ENCODE data around the gene CHST5.
A peak's percentile ranks its signal among the peaks of the same experiment; 100 is the strongest.

Gene CHST5

DNA sequence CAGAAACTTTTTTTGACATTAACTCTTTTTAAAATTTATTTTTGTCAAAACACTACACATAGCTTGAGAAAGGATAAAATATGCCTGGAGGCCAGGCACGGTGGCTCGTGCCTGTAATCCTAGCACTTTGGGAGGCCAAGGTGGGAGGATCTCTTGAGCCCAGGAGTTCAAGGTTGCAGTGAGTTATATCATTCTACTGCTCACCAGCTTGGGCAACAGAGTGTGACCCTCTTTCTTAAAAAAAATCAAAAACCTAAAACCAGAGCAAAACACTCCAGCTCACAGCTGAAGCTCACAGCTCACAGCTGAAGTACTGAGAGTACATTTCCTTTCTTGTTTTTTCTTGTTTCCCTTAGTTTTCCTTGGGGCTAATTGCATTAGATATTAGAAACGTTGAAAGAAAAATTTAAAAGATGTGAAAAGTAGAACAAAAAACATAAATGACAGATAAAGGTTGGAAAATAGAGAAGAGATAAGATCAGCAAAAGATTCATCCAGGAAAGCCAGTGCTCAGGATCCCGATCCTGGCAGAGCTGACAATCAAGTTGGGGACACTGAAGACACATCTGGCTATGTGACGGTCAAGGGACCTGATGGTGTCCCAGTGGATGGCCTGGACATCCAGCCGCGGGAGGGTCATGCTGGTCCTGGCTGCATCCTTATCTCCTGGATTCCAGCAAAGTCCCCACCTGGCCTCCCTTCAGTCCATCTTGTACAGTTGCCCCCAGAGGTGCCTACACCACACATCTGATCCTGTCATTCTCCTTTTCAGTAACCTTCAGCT is 50.5 kb downstream of the CHST5 start:
- Histone ChIP-seq H3K27me3 (ENCODE audit: insufficient read depth, poor library complexity, severe bottlenecking) (no peaks in the 10 kb centered on the region), H3K36me3 (ENCODE audit: low read depth) (no peaks in the 10 kb centered on the region), H3K27ac (ENCODE audit: poor library complexity, severe bottlenecking) (peak overlapping the region; percentile 96), H3K4me3 (ENCODE audit: severe bottlenecking) (no peak overlapping the region), H3K4me1 (ENCODE audit: insufficient read depth, poor library complexity, severe bottlenecking) (peaks cover 39% of the 10 kb centered on the region), H3K9me3 (ENCODE audit: severe bottlenecking) (no peaks in the 10 kb centered on the region)
- TF ChIP-seq, protein P1, sequence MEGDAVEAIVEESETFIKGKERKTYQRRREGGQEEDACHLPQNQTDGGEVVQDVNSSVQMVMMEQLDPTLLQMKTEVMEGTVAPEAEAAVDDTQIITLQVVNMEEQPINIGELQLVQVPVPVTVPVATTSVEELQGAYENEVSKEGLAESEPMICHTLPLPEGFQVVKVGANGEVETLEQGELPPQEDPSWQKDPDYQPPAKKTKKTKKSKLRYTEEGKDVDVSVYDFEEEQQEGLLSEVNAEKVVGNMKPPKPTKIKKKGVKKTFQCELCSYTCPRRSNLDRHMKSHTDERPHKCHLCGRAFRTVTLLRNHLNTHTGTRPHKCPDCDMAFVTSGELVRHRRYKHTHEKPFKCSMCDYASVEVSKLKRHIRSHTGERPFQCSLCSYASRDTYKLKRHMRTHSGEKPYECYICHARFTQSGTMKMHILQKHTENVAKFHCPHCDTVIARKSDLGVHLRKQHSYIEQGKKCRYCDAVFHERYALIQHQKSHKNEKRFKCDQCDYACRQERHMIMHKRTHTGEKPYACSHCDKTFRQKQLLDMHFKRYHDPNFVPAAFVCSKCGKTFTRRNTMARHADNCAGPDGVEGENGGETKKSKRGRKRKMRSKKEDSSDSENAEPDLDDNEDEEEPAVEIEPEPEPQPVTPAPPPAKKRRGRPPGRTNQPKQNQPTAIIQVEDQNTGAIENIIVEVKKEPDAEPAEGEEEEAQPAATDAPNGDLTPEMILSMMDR (IDR thresholded peaks at IDR 0.05; ENCODE audit: poor library complexity, severe bottlenecking), result no peak
- ATAC-seq (ENCODE audit: low read depth) (no peak), DNase-seq (ENCODE audit: low spot score) (no peak)

DNA sequence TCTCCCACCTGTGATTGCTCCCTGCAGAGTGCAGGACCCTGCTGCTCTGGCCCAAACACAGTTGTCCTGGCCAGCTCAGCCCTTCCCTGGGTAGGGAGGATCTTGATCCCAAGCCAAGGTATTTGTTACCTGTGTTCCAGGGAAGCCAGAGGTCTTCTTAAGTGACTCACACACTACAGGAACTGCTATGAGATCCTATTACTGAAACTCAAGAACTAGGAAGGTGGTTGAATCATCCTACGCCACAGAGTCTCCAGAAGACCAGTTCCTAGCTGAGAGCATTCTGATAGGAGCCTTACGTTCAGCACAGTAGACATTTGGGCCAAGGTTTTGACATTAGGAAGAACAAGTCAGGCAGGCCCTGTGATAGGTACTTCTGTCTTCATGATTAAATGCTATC is 52.7 kb downstream of the CHST5 start:
- peaks cover 40% of the 10 kb centered on the region for H3K4me1 ChIP-seq (ENCODE audit: insufficient read depth, poor library complexity, severe bottlenecking)
- H3K4me3 ChIP-seq (ENCODE audit: severe bottlenecking), result no peak overlapping the region
- H3K27me3 ChIP-seq (ENCODE audit: insufficient read depth, poor library complexity, severe bottlenecking), result no peaks in the 10 kb centered on the region
- no peaks in the 10 kb centered on the region for H3K9me3 ChIP-seq (ENCODE audit: severe bottlenecking)
- DNase-seq (ENCODE audit: low spot score), result no peak
- no peaks in the 10 kb centered on the region for H3K36me3 ChIP-seq (ENCODE audit: low read depth)
- peak overlapping the region; percentile 96 for H3K27ac ChIP-seq (ENCODE audit: poor library complexity, severe bottlenecking)
- peak; percentile 86 for ATAC-seq (ENCODE audit: low read depth)
- TF ChIP-seq, protein P1 (IDR thresholded peaks at IDR 0.05; ENCODE audit: poor library complexity, severe bottlenecking), result no peak

DNA sequence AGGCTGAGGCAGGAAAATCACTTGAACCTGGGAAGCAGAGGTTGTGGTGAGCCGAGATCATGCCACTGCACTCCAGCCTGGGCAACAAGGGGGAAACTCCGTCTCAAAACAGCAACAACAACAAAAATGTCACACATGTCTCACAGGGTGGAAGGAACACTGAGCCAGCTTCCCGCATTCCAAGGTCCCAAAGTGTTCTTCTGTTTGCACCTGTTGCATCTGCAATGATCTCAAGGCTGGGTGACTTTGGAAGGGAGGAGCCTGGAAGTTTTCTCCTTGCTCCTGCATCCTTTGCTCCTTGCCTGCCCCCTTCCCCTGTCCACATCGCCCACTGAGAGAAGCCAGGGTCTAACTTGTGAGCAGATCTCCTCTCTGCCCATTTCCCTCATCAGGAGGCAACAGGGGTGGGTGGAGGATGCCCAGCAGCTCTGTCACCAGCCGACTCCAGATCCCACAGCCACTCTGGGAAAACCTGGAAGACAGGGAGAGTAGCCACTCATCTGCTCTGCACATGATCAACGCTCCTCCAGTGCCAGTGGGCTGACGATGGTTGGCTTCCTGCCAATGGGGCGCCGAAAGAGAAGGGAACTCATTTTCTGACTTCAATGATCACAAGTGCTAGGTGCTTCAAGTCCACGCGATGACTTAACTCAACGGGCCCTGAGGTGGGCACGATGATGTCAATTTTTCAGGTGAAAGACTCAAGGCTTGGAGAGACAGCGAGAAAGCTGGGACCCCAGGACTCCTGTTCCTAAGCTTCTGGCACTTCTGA is 53.3 kb downstream of the CHST5 start:
- Histone ChIP-seq H3K4me3 (ENCODE audit: severe bottlenecking) (no peak overlapping the region), H3K9me3 (ENCODE audit: severe bottlenecking) (no peaks in the 10 kb centered on the region), H3K4me1 (ENCODE audit: insufficient read depth, poor library complexity, severe bottlenecking) (peaks cover 46% of the 10 kb centered on the region), H3K27ac (ENCODE audit: poor library complexity, severe bottlenecking) (peak overlapping the region; percentile 96), H3K27me3 (ENCODE audit: insufficient read depth, poor library complexity, severe bottlenecking) (no peaks in the 10 kb centered on the region), H3K36me3 (ENCODE audit: low read depth) (no peaks in the 10 kb centered on the region)
- ATAC-seq (ENCODE audit: low read depth) (no peak), DNase-seq (ENCODE audit: low spot score) (no peak)
- TF ChIP-seq, protein P1 (IDR thresholded peaks at IDR 0.05; ENCODE audit: poor library complexity, severe bottlenecking), result no peak

DNA sequence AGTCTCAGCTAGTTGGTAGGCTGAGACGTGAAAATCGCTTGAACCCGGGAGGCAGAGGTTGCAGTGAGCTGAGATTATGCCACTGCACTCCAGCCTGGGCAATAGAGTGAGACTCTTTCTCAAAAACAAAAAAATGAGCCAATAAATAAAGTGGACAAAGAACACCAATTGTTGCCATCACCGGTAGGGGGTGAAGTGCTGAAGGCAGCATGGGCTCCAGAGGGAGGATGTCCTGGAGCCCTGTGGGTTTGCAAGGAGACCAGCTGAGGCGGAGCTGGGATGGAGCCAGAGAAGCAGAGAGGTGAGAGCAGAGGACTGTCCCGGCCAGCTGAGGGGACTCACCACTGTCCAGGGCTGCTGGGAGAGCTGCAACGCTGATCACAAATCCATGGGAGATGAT is 54.4 kb downstream of the CHST5 start:
- ATAC-seq (ENCODE audit: low read depth), result no peak
- TF ChIP-seq, protein P1 (IDR thresholded peaks at IDR 0.05; ENCODE audit: poor library complexity, severe bottlenecking), result no peak

More for the DNA sequence above, 54.4 kb downstream of the CHST5 start:
- H3K4me1 ChIP-seq (ENCODE audit: insufficient read depth, poor library complexity, severe bottlenecking), result peaks cover 53% of the 10 kb centered on the region
- no peaks in the 10 kb centered on the region for H3K36me3 ChIP-seq (ENCODE audit: low read depth)
- no peaks in the 10 kb centered on the region for H3K27me3 ChIP-seq (ENCODE audit: insufficient read depth, poor library complexity, severe bottlenecking)
- no peak for DNase-seq (ENCODE audit: low spot score)
- H3K27ac ChIP-seq (ENCODE audit: poor library complexity, severe bottlenecking), result no peak overlapping the region
- H3K4me3 ChIP-seq (ENCODE audit: severe bottlenecking), result no peak overlapping the region
- no peaks in the 10 kb centered on the region for H3K9me3 ChIP-seq (ENCODE audit: severe bottlenecking)
